NK-92 (cell line): ENCODE results near the gene SOX13.
"Not testable (repeated sequence)": the region's sequence is repeated elsewhere in the genome, so short reads cannot be mapped to it uniquely, and the experiment has no call there.

Experiments used
- DNase-seq: peaks from one replicate; lab custom pipeline; 2025; ENCODE audit not compliant: unreplicated experiment; lab: John Stamatoyannopoulos, UW

Gene SOX13

DNA sequence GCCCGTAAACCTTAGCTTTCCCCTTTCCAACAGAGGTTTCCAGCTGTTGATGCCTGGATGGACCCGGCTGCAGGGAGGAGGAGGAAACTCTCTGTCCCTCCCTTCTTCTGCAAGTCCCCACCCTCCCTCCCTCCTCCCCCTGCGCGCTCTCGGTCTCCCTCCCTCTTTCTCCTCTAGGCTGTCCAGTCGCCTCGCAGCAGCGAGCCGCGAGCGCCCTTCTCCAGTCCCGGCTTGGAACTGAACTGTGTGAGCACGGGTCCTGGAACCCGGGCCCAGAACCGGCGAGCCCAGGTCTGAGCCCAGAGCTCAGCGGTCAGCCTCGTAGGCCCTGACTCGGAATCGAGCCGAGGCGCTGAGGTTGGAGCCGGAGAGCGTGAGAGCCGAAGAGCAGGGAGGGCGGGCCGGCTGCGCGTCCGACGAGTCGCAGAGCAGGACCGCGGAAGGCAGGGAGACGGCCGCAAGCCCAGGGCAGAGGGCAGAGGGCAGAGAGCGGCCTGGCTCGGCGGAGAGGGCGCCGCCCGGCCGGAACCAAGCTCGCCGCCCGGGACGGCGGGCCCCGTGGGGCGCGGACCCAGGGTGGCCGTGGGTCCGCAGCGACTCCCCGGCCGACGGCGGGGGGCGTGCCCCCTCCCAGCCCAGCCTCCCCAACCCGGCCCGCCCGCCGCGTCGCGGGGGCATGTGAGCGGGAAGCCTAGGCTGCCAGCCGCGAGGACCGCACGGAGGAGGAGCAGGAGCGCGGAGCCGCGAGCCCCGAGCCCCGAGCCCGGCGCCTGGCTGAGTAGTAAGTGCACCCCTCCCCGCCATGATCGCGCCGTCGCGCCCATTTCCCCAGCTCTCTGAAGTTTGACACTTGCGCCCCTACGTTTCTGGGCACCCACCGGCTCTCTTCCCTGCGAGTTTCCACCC is at the start of gene SOX13:
TSS of gene SOX13 (plus strand) at position 185 of the 906 bp plus-strand sequence. CDS start 39,801 bp downstream, outside the sequence.
- DNase-seq = no peak

DNA sequence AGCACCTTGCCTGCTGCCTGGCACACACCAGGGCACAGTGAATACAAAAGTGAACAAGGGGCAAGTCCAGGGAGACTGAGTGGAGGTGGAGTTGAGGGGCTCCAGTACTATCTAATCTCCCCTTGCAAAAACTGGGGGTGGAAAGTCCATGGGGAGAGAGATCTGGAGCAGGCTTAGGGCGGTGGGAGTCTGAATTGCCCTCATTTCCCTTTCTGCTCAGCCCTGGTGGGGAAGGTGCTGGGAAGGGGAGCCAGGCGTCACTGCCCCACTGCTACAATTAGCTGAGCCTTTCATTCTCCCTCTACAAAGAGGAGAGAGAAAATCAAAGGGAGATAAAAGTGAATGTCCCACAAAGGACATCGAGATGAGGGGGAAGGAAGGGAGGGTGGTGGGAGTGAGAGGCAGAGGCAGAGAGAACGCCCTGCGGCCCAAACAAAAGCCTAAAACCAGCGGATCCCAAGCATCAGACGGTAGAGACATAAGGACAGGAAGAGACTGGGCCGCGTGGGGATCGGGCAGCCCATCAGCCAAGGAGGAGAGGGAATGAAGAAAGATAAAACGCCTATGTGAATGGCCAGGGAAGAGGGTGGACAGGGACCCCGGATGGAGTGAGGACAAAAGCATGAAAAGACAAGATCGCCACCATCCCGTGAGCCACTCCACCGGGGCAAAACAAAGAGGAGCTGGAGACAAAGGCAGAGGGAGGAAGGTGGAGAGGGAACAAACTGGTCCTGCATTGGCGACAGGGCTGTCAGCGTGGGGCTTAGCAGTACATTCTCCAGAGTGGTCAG is 46.8 kb upstream of the SOX13 start:
- no peak for DNase-seq

- no peak for DNase-seq
Observed at GRCh38 chr1:204027446-204027845, 45.5 kb upstream of the SOX13 start.

GRCh38 chr1:204029016-204029415 is 43.9 kb upstream of the SOX13 start:
- no peak for DNase-seq

DNA sequence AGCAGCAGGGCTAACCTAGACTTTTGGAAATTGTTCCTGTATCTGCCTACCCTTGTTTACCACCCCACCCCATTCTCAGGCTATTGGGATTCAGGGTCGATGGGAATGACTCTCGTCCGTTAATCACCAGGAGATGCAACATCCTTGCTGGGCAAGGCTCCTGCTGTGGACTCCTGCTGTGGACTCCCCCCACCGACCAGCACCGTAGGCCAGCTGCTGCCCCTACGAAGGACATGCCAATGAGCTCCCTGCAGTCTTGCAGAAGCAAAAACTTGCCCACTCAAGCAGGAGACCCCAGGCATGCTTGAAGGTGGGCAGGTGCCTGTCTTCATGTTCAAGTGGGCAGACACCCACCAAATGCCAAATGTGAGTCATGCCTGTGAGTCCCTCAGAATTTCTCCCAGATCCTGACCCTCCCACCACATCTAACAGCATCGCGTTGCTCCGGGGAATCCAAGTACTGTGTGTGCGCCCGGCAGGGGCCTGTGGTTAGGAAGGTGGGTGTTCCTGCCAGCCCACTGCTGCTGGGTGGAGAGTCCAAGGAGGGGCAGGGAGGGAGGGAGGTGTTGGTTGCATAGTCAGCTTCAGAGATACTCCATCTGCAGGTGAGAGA is 41.7 kb upstream of the SOX13 start:
- DNase-seq = no peak

DNA sequence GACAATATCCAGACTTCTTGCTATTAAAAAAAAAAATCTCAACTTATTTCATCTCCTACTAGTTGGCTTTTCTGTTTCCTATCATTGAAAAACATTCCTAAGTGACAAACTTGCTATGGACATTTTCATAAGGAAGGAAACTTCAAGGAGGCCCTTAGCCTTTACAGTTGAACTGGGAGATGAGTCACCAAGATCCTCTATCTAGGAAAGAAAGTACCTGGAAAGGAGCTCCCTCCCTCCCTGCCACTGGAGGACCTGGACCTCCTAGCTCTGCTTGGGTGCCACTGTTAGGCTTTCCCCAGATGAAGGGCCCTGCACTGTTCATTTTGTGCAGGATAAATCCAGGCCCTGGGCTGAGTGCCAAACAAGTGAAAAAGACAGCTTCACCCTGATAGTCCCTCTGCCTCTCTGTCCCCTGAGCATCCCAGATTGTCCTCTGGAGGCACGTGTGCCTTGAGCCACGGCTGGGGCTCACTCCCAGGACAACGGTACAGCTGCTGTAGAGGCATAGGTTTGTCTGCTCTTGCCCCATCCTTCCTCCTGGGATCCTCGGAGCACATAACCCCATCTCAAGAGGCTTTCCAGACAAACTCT is 40.2 kb upstream of the SOX13 start:
- no peak for DNase-seq

- DNase-seq = no peak
Observed at GRCh38 chr1:204033306-204033705, 39.6 kb upstream of the SOX13 start.

DNA sequence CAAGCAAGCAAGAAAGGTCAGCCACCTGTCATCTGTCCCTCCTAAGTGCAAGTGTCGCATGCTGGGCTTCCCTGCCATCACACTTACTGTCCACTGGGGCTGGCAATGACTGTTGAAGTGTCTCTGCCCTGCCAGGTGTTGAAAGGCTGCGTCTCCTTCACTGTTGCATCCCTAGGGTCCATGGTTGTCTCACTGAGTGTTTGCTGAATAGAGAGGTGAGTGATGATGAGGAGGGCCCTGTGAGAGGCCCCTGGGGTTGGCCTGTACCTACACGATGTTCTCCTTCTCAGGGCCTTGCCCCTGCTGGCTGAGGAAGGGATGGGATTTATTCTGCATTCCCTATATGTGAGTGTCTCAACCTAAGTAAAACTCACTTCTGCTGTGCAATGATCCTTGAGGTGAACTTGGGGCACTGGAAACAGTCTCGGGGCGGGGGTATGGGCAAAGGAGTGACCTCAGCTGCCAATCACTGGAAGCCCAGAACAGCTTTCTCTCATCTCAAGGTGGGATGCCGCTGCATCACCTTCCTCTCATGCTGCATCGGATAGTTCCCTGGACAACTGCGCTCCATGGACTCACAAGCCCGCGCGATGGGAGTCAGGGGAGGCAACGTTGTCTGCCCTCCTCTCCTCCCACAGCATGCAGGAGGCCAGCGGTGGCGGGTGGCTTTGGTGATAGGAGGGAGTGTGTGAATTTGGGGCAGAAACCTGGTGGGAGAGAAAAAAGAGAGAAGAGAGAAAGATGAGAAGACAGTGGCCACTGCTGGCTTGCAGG is 35.8 kb upstream of the SOX13 start:
- no peak for DNase-seq

DNA sequence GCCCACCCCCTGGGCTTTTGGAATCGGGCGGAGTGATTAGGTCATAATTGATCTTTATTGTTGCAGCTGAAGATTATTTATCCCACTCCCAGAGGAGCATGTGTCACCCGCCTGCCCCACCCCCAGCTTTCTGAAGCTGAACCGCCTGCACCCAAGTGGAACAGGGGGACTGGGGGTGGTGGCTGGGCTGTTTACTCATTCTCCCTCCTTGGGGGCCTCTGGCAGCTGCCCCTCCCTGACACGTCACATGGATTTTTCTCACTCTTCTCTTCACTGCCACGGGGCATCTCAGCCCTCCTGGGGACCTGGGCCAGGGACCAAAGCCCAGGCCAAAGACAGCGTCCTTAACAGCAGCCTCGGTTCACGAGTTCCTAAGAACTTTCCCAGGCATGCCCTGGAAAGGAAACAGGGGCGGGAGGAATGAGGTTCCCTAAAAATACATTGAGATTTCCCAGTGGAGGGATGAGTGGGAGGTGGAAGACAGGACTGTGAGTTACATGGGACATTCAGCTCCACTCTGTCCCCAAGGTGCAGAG is 31.6 kb upstream of the SOX13 start:
- DNase-seq = no peak

DNA sequence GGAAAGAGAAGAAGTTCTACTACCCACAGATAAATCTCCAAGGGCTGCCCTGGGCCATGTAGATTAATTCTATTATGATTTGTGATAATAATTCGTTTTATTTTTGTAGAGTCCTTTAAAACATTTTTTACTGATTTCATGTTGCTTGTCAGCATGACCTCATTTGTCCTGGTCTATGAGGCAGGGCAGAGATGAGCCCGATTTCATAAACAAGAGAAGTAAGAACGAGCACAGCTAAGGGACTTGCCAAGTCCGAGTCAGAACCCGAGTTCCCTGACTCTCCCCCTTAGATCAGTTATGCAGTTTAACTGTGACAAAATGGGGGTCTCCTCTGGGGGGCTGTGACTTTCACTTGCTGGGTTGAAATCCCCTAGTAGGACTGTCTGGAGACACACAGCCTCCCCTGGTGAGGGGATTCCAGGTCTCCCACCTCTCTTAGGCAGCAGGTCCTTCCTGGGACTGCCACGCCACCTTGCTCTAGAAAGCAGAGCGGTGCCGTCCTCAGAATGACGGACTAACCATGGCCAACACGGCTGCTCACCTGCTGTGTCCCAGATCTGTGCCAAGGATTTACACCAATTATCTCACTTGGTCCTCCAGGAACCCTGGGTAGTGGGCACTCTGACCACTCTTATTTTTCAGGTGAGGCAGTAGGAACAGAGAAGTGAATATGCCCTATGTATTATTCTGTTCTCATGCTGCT is 31.0 kb upstream of the SOX13 start:
- DNase-seq = no peak

DNA sequence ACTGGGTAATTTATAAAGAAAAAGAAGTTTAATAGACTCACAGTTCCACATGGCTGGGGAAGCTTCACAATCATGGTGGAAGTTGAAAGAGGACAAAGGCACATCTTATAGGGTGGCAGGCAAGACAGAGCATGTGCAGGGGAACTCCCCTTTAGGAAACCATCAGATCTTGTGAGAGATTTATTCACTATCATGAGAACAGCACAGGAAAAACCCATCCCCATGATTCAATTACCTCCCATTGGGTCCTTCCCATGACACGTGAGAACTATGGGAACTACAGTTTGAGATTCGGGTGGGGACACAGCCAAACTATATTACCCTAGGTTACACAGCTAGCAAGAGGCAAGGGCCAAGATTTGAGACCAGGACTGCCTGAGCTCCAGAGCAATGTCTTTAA is 30.4 kb upstream of the SOX13 start:
- DNase-seq = no peak

DNA sequence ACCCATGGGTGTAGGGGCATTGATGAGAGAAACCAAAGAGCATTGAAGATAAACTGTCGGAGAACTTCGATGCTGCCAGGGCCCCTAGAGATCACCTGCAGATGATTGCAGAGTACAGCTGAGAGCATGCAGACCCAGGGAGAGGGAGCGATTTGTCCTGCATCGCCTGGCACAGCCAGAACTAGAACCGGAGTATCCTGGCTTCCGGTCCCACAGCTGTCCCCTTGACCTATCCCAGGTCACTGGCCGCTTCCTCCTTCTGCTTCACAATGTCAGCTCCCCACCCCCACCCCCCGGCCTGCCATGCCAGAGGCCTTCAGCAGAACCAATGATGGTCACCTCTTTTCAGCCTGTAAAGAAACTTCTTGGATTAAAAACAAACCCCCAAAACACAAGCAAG is 29.2 kb upstream of the SOX13 start:
- DNase-seq = no peak

GRCh38 chr1:204044448-204044847 is 28.5 kb upstream of the SOX13 start:
- no peak for DNase-seq

DNA sequence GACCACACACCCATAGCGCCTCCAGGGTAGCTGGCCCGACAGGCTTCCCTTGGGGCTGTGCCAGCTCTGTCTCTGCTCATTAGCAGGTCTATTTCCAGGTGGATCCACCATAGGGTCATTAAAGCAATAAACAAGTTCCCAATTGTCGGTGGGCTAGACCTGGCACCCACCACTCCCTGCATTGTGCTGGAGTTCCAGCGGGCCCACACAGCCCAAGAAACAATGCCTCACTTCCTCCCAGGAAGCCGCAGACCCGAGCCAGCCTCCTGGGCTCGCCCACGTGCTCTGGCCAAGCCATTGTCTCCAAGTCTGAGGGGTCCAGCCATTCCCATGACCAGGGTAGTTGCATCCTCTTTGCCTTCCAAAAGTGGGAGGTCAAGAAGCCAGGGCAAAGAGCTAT is 27.5 kb upstream of the SOX13 start:
- no peak for DNase-seq

DNA sequence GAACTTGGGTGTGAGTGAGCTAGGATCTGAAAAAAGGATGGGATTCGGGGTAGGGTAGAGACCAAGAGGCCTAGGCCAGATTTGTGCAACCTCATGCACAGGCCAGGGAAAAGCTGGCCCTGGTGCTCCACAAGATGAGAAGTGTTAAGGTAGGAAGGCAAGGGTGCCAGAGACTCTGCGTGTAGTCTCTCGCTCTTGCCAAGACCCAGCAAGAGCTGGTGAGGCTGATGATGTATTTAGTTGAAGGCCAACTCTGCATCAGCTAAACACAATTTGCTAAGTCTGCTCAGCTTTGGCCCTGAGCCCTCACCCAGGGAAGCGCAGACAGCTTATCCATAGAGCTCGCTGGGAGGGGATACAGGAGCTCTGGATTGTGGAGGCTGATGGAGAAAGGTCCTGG is 26.6 kb upstream of the SOX13 start:
- DNase-seq = no peak

- DNase-seq = not testable (repeated sequence)
Observed at GRCh38 chr1:204048796-204049195, 24.1 kb upstream of the SOX13 start.

GRCh38 chr1:204051258-204051657 is 21.7 kb upstream of the SOX13 start:
- no peak for DNase-seq

- DNase-seq = no peak
Observed at GRCh38 chr1:204051718-204052117, 21.2 kb upstream of the SOX13 start.

- no peak for DNase-seq
Observed at GRCh38 chr1:204053893-204054292, 19.0 kb upstream of the SOX13 start.

DNA sequence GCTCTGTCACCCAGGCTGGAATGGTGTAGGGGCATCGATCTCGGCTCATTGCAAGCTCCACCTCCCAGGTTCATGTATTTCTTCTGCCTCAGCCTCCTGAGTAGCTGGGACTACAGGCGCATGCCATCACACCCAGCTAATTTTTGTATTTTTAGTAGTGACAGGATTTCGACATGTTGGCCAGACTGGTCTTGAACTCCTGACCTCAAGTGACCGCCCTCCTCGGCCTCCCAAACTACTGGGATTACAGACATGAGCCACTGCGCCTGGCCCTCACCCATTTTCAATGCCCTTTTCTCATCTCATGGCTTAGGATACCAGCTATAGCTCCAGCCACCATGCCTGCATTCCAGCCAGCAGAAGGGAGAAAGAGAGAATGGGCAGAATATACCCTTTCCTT is 12.9 kb upstream of the SOX13 start:
- no peak for DNase-seq
